Heart left ventricle (tissue), 16 donors: ENCODE data around the gene CBX8. TPM values are rescaled to one million over a fixed set of nuclear protein-coding genes. Genes with fewer than 3 reads are reported as not detected.
A peak's percentile ranks its signal among the peaks of the same experiment; 100 is the strongest.

Experiments
- ATAC-seq, 4 donors: fragments of 200-7000 bp; cut with Tn5 transposase; one replicate each; pipeline ENCODE4 v1.9.1; 2020 to 2022; ENCODE audit warnings: moderate library complexity in 4 of 4, mild to moderate bottlenecking in 3 of 4, moderate number of reproducible peaks in 1 of 4
- DNase-seq, 5 donors: peaks; one replicate each; pipeline ENCODE4 v3.0.0-alpha.2; 2020
- H3K27ac ChIP-seq, 12 donors: fragments of 200-600 bp; sonication (generic) in 4 of 12; one replicate each; pipeline versions ENCODE4 v1.5.0 to v1.8.0; 2016 to 2022; ENCODE audit warnings: mild to moderate bottlenecking in 2 of 12
- H3K27me3 ChIP-seq, 9 donors: fragments of 200-600 bp; sonication (generic) in 2 of 9; one replicate each; pipeline versions ENCODE4 v1.5.1 to v1.8.0; 2016 to 2022; ENCODE audit warnings: mild to moderate bottlenecking in 3 of 9
- H3K36me3 ChIP-seq, 9 donors: fragments of 200-600 bp; sonication (generic) in 2 of 9; one replicate each; pipeline versions ENCODE4 v1.5.0 to v1.8.0; 2018 to 2022; ENCODE audit warnings: mild to moderate bottlenecking in 2 of 9
- H3K4me1 ChIP-seq, 12 donors: fragments of 200-600 bp; sonication (generic) in 4 of 12; one replicate each; pipeline versions ENCODE4 v1.5.0 to v1.8.0; 2016 to 2022; ENCODE audit warnings: mild to moderate bottlenecking in 3 of 12
- H3K4me3 ChIP-seq, 12 donors: fragments of 200-600 bp; sonication (generic) in 4 of 12; one replicate each; pipeline versions ENCODE4 v1.5.0 to v1.8.0; 2017 to 2022; ENCODE audit warnings: mild to moderate bottlenecking in 9 of 12, moderate library complexity in 4 of 12
- H3K9me3 ChIP-seq, 12 donors: fragments of 200-600 bp; sonication (generic) in 4 of 12; one replicate each; pipeline versions ENCODE4 v1.5.0 to v1.8.0; 2016 to 2022; ENCODE audit warnings: mild to moderate bottlenecking in 1 of 12
- CTCF ChIP-seq, 12 donors: fragments of 200-600 bp; sonication (generic) in 4 of 12; IDR thresholded peaks; one replicate each; pipeline versions ENCODE4 v1.5.0 to v1.8.0; 2018 to 2022; ENCODE audit warnings: antibody characterized with exemption in 12 of 12, mild to moderate bottlenecking in 5 of 12
- POLR2A ChIP-seq, 2 donors: fragments of 450-650 bp; IDR thresholded peaks; one replicate each; pipeline ENCODE4 v1.6.1; 2017; ENCODE audit warnings: antibody characterized with exemption in 2 of 2, mild to moderate bottlenecking in 2 of 2, moderate library complexity in 2 of 2
- WGBS, 4 donors: extraction: QIAGEN DNeasy Blood & Tissue Kit in 2 of 4; methylation state at CpG; one replicate each; pipeline versions ENCODE4 v1.1.5 to v1.1.7; 2013 to 2018; 5-methylcytosine and 5-hydroxymethylcytosine counted together
- intact Hi-C, 10 donors: fragments of 100-400 bp; cut with DNase I; formaldehyde crosslinking; loops; one replicate each; pipeline versions ENCODE4 v1.11.1 to v1.14.2; 2022
- polyA plus RNA-seq, 2 donors: library from polyadenylated mRNA; stranded (reverse); fragments of 200-250 nt; gene quantifications; one replicate each; pipeline ENCODE4 v1.2.3, GENCODE V29; 2013
- total RNA-seq, 9 donors: library from RNA; depleted of rRNA in 2 of 9; stranded (reverse); fragments of >200 nt in 2 of 9; fragmentation: NEBNext Ultra II Directional in 3 of 9; extraction: Animal tissue kit (Norgen Biotek cat#: 25700) in 3 of 9; gene quantifications; one replicate each; pipeline versions ENCODE4 v1.1.0 to v1.2.4, GENCODE V29; 2016 to 2023
- donor health status: ischemic (EF 13 %, LVEDD 7.1; RV severe dilation, severe dysfunction).
- donor health status: healthy with polysubstance abuse.
- donor health status: DM: no; HTN: yes; CAD: no.
- donor health status: DM: no; HTN: no; CAD: no.
- donor health status: ischemic (EF 25% LVEDD 6.9; RV normal size, moderate dysfunction).
- donor health status: ischemic (EF 25% LVEDD 5.7; RV mildly dilated, moderate dysfunction).
- donor health status: healthy.
- donor health status: DM: yes; HTN: yes; CAD: no.
- donor health status: ischemic (EF 35%, LVEDD 5.7; RV mildly dilated, moderate dysfunction).
- donor health status: nonischemic (EF 11% LVEDD 7.7; RV severe dilation, severe dysfunction).
- donor health status: DM: yes; HTN: yes; CAD: no.
- donor health status: PGD.
- donor health status: ischemic (EF 29% LVEDD 5.4; RV normal size, mild dysfunction).
- donor health status: nonischemic (EF 23%, LVEDD 6.1; RV moderate dilation, normal function).

CBX8 gene
- total and polyA plus RNA-seq, 11 donors, result 1.5 to 9.2 (median 5.1) TPM

GRCh38 chr17:79749156-79749815 is 47.6 kb downstream of the CBX8 start:
- WGBS, 4 donors, result 51 to 67% (median 61%) methylated on average over 3 of the region's 3 CpGs
- DNase-seq, result no peak
- intact Hi-C loops, result loop anchor here in 7 of 10 donors (5.0 to 10.0 kb wide), 8 partner anchors 46 to 246 kb away; partner anchors contain the start of genes CBX4 (in 2 of the 7) and CBX8 (in 2 of the 7)

GRCh38 chr17:79748295-79749099 is 48.4 kb downstream of the CBX8 start:
- H3K36me3 ChIP-seq, result no peaks in the 10 kb centered on the region
- intact Hi-C loops, result loop anchor here in 7 of 10 donors (5.0 to 10.0 kb wide), 8 partner anchors 46 to 246 kb away; partner anchors contain the start of genes CBX4 (in 2 of the 7) and CBX8 (in 2 of the 7)
- 5 to 24% (median 11%) methylated on average over 3 to 55 of the region's 55 CpGs for WGBS, 4 donors
- H3K27me3 ChIP-seq, result peaks cover 27 to 80% (median 66%) of the 10 kb centered on the region in 9 donors
- H3K27ac ChIP-seq, result no peak overlapping the region
- TF ChIP-seq POLR2A (IDR thresholded peaks at IDR 0.05) (no peak), CTCF (IDR thresholded peaks at IDR 0.05) (no peak)
- H3K4me3 ChIP-seq, result no peak overlapping the region
- peaks cover 0 to 21% (median 5%) of the 10 kb centered on the region in 12 donors for H3K4me1 ChIP-seq
- ATAC-seq (no peak), DNase-seq (peak in 1 of 5 donors; percentile 30)
- H3K9me3 ChIP-seq, result no peaks in the 10 kb centered on the region

More at GRCh38 chr17:79749156-79749815, 47.6 kb downstream of the CBX8 start:
- H3K36me3 ChIP-seq, result no peaks in the 10 kb centered on the region
- TF ChIP-seq POLR2A (IDR thresholded peaks at IDR 0.05) (no peak), CTCF (IDR thresholded peaks at IDR 0.05) (no peak)
- H3K27ac ChIP-seq, result no peak overlapping the region
- no peaks in the 10 kb centered on the region for H3K9me3 ChIP-seq
- ATAC-seq, result no peak
- peaks cover 27 to 88% (median 72%) of the 10 kb centered on the region in 9 donors for H3K27me3 ChIP-seq
- peaks cover 0 to 21% (median 5%) of the 10 kb centered on the region in 12 donors for H3K4me1 ChIP-seq
- no peak overlapping the region for H3K4me3 ChIP-seq

- H3K27ac ChIP-seq, result no peak overlapping the region
- WGBS, 4 donors, result 2 to 3% (median 3%) methylated on average over 13 to 74 of the region's 74 CpGs
- intact Hi-C loops, result loop anchor here in 7 of 10 donors (2.0 to 10.0 kb wide), 11 partner anchors 29 to 247 kb away; partner anchors contain the start of genes CBX4 (in 2 of the 7) and CBX8 (in 2 of the 7)
- TF ChIP-seq CTCF (IDR thresholded peaks at IDR 0.05) (no peak), POLR2A (IDR thresholded peaks at IDR 0.05) (no peak)
- DNase-seq (peak in 1 of 5 donors; percentile 46), ATAC-seq (peak in 1 of 4 donors; percentile 11)
- H3K36me3 ChIP-seq, result no peaks in the 10 kb centered on the region
- peaks cover 27 to 78% (median 65%) of the 10 kb centered on the region in 9 donors for H3K27me3 ChIP-seq
- no peak overlapping the region for H3K4me3 ChIP-seq
- H3K4me1 ChIP-seq, result peaks cover 0 to 21% (median 5%) of the 10 kb centered on the region in 12 donors
- no peaks in the 10 kb centered on the region for H3K9me3 ChIP-seq
Measured at GRCh38 chr17:79747508-79748294, 49.2 kb downstream of the CBX8 start.
